ENCODE measurements around the gene F13A1.

The F13A1 gene

DNA sequence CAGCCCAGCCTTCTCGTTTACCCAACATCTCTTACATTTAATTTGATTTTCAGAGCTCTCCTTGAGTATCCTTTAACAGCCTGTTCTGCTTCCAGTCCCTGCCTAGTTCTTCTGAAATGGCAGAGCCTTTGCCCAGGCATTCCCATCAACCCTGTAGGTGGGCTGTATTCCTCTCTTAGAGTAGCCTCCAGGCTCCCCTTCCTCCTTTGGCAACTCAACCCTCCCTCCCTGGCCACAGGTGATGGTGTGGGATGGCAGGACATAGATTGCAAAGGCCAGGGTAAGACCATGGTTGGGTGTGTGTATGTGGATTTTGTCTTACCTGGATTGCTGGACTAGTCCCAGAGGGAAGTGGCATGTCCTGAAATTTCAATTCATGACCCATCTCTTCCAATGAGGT is 125.4 kb downstream of the F13A1 start (continued):
- TF ChIP-seq, protein P1, sequence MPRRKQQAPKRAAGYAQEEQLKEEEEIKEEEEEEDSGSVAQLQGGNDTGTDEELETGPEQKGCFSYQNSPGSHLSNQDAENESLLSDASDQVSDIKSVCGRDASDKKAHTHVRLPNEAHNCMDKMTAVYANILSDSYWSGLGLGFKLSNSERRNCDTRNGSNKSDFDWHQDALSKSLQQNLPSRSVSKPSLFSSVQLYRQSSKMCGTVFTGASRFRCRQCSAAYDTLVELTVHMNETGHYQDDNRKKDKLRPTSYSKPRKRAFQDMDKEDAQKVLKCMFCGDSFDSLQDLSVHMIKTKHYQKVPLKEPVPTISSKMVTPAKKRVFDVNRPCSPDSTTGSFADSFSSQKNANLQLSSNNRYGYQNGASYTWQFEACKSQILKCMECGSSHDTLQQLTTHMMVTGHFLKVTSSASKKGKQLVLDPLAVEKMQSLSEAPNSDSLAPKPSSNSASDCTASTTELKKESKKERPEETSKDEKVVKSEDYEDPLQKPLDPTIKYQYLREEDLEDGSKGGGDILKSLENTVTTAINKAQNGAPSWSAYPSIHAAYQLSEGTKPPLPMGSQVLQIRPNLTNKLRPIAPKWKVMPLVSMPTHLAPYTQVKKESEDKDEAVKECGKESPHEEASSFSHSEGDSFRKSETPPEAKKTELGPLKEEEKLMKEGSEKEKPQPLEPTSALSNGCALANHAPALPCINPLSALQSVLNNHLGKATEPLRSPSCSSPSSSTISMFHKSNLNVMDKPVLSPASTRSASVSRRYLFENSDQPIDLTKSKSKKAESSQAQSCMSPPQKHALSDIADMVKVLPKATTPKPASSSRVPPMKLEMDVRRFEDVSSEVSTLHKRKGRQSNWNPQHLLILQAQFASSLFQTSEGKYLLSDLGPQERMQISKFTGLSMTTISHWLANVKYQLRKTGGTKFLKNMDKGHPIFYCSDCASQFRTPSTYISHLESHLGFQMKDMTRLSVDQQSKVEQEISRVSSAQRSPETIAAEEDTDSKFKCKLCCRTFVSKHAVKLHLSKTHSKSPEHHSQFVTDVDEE (CRISPR knock-in tag; IDR thresholded peaks at IDR 0.05): no peak
- TF ChIP-seq ISL1 (CRISPR knock-in tag; IDR thresholded peaks at IDR 0.05) (no peak), ZNF8 (CRISPR knock-in tag; IDR thresholded peaks at IDR 0.05) (no peak), ESRRG (CRISPR knock-in tag; IDR thresholded peaks at IDR 0.05) (no peak), TOX (CRISPR knock-in tag; IDR thresholded peaks at IDR 0.05; ENCODE audit: borderline replicate concordance) (no peak), GLIS3 (CRISPR knock-in tag; IDR thresholded peaks at IDR 0.05) (no peak), PPARA (CRISPR knock-in tag; IDR thresholded peaks at IDR 0.05; ENCODE audit: borderline replicate concordance) (no peak)
- TF ChIP-seq, protein P2, sequence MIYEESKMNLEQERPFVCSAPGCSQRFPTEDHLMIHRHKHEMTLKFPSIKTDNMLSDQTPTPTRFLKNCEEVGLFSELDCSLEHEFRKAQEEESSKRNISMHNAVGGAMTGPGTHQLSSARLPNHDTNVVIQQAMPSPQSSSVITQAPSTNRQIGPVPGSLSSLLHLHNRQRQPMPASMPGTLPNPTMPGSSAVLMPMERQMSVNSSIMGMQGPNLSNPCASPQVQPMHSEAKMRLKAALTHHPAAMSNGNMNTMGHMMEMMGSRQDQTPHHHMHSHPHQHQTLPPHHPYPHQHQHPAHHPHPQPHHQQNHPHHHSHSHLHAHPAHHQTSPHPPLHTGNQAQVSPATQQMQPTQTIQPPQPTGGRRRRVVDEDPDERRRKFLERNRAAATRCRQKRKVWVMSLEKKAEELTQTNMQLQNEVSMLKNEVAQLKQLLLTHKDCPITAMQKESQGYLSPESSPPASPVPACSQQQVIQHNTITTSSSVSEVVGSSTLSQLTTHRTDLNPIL (CRISPR knock-in tag; IDR thresholded peaks at IDR 0.05; ENCODE audit: low read depth): no peak

DNA sequence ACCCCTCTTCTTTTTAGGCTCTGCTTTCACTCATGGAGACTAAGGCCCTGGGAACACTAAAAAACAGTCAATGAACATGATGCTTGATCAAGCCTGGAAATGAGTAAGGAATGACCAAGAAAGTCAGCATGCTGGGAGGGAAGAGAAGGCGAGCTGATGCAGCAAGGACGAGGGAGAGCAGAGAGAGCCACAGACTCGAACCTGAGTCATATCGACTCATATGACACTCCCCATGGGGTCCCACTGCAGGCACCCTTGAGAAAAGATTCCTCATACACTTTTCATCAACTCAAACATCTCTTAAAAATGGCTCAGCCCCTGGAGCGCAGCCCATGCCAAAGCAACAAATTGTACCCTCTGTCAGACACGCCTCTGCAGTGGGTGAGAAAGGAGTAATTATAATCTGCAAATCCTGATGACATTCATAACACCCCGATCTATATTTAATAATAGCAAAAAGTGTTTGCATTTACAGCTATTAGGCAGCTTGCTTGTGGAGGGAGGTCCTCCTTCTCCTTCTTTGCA is 127.2 kb downstream of the F13A1 start:
- TF ChIP-seq ZC3H10 (CRISPR knock-in tag; IDR thresholded peaks at IDR 0.05) (no peak), OSR1 (CRISPR knock-in tag; IDR thresholded peaks at IDR 0.05) (no peak), ZNF8 (CRISPR knock-in tag; IDR thresholded peaks at IDR 0.05) (no peak), SNAI2 (CRISPR knock-in tag; IDR thresholded peaks at IDR 0.05) (no peak), GLIS3 (CRISPR knock-in tag; IDR thresholded peaks at IDR 0.05) (no peak), CSDC2 (CRISPR knock-in tag; IDR thresholded peaks at IDR 0.05) (no peak), BACH2 (CRISPR knock-in tag; IDR thresholded peaks at IDR 0.05; ENCODE audit: borderline replicate concordance) (no peak), RARB (CRISPR knock-in tag; IDR thresholded peaks at IDR 0.05) (no peak), ZNF70 (CRISPR knock-in tag; IDR thresholded peaks at IDR 0.05) (no peak), ZFP30 (CRISPR knock-in tag; IDR thresholded peaks at IDR 0.05) (no peak), ZFP3 (CRISPR knock-in tag; IDR thresholded peaks at IDR 0.05) (no peak), TOX (CRISPR knock-in tag; IDR thresholded peaks at IDR 0.05; ENCODE audit: borderline replicate concordance) (no peak), CSRNP3 (CRISPR knock-in tag; IDR thresholded peaks at IDR 0.05) (no peak), ZNF565 (CRISPR knock-in tag; conservative IDR thresholded peaks at IDR 0.05; ENCODE audit: low read depth) (no peak), TCF4 (CRISPR knock-in tag; IDR thresholded peaks at IDR 0.05; ENCODE audit: borderline replicate concordance) (no peak), ARNTL (CRISPR knock-in tag; IDR thresholded peaks at IDR 0.05; ENCODE audit: borderline replicate concordance, low read depth) (no peak)
- TF ChIP-seq, protein P3, sequence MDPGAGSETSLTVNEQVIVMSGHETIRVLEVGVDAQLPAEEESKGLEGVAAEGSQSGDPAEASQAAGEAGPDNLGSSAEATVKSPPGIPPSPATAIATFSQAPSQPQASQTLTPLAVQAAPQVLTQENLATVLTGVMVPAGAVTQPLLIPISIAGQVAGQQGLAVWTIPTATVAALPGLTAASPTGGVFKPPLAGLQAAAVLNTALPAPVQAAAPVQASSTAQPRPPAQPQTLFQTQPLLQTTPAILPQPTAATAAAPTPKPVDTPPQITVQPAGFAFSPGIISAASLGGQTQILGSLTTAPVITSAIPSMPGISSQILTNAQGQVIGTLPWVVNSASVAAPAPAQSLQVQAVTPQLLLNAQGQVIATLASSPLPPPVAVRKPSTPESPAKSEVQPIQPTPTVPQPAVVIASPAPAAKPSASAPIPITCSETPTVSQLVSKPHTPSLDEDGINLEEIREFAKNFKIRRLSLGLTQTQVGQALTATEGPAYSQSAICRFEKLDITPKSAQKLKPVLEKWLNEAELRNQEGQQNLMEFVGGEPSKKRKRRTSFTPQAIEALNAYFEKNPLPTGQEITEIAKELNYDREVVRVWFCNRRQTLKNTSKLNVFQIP (CRISPR knock-in tag; IDR thresholded peaks at IDR 0.05; ENCODE audit: borderline replicate concordance, low read depth): no peak
- no peak for ATAC-seq

DNA sequence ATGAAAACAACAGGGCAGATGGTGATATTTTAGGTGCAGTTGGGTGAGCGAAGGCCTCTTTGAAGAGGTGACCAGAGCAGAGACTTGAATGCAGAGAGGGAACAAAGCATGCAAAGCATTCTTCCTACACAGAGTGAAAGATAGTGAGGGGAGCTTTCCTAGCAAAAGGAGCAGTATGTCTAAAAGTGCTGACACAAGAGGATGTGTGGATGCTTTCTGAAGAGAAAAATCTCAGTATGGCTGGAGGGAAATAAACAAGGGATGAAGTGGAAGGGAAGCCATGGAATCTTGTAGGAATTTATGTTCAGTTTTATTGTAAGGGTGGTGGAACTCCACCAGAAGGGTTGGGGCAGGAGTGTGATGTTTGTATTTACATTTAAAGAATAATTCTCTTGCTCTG is 128.6 kb downstream of the F13A1 start:
- no peak for ATAC-seq
- no peak for TF ChIP-seq PPARA (CRISPR knock-in tag; IDR thresholded peaks at IDR 0.05; ENCODE audit: borderline replicate concordance)
- no peak for TF ChIP-seq ZFP3 (CRISPR knock-in tag; IDR thresholded peaks at IDR 0.05)
- TF ChIP-seq ZNF8 (CRISPR knock-in tag; IDR thresholded peaks at IDR 0.05): no peak
- no peak for TF ChIP-seq PATZ1 (CRISPR knock-in tag; IDR thresholded peaks at IDR 0.05; ENCODE audit: borderline replicate concordance)
- TF ChIP-seq CSDC2 (CRISPR knock-in tag; IDR thresholded peaks at IDR 0.05): no peak
- no peak for TF ChIP-seq ZC3H10 (CRISPR knock-in tag; IDR thresholded peaks at IDR 0.05)
- TF ChIP-seq, protein P3 (CRISPR knock-in tag; IDR thresholded peaks at IDR 0.05; ENCODE audit: borderline replicate concordance, low read depth): no peak
- TF ChIP-seq, protein P2 (CRISPR knock-in tag; IDR thresholded peaks at IDR 0.05; ENCODE audit: low read depth): no peak
- no peak for TF ChIP-seq ESRRG (CRISPR knock-in tag; IDR thresholded peaks at IDR 0.05)
- TF ChIP-seq SNAI2 (CRISPR knock-in tag; IDR thresholded peaks at IDR 0.05): no peak
- TF ChIP-seq ZNF565 (CRISPR knock-in tag; conservative IDR thresholded peaks at IDR 0.05; ENCODE audit: low read depth): no peak
- no peak for TF ChIP-seq OSR1 (CRISPR knock-in tag; IDR thresholded peaks at IDR 0.05)
- TF ChIP-seq ISL1 (CRISPR knock-in tag; IDR thresholded peaks at IDR 0.05): no peak
- no peak for TF ChIP-seq TOX (CRISPR knock-in tag; IDR thresholded peaks at IDR 0.05; ENCODE audit: borderline replicate concordance)
- TF ChIP-seq TCF4 (CRISPR knock-in tag; IDR thresholded peaks at IDR 0.05; ENCODE audit: borderline replicate concordance): no peak
- no peak for TF ChIP-seq ZNF70 (CRISPR knock-in tag; IDR thresholded peaks at IDR 0.05)
- no peak for TF ChIP-seq ARNTL (CRISPR knock-in tag; IDR thresholded peaks at IDR 0.05; ENCODE audit: borderline replicate concordance, low read depth)
- TF ChIP-seq ZFP30 (CRISPR knock-in tag; IDR thresholded peaks at IDR 0.05): no peak

Data from SK-N-SH treated with all-trans-retinoic acid at 6 μM for 48 hours (cell line).